ENCODE measurements around the gene VASN. TPM values are rescaled to one million over a fixed set of nuclear protein-coding genes. Genes with fewer than 3 reads are reported as not detected.

The VASN gene
- total RNA-seq, 4 donors from 2014 or later, result 9.2 to 20.2 (median 14.2) TPM

GRCh38 chr16:4404247-4404966, 32.8 kb downstream of the VASN start:
- H3K4me1 ChIP-seq, result peaks cover 0 to 28% (median 0%) of the 10 kb centered on the region in 3 donors
- no peak overlapping the region for H3K4me3 ChIP-seq
- H3K27ac ChIP-seq, result no peak overlapping the region
- no peak for DNase-seq
- peaks cover 12 to 78% (median 17%) of the 10 kb centered on the region in 3 donors for H3K36me3 ChIP-seq
- TF ChIP-seq, protein P1, sequence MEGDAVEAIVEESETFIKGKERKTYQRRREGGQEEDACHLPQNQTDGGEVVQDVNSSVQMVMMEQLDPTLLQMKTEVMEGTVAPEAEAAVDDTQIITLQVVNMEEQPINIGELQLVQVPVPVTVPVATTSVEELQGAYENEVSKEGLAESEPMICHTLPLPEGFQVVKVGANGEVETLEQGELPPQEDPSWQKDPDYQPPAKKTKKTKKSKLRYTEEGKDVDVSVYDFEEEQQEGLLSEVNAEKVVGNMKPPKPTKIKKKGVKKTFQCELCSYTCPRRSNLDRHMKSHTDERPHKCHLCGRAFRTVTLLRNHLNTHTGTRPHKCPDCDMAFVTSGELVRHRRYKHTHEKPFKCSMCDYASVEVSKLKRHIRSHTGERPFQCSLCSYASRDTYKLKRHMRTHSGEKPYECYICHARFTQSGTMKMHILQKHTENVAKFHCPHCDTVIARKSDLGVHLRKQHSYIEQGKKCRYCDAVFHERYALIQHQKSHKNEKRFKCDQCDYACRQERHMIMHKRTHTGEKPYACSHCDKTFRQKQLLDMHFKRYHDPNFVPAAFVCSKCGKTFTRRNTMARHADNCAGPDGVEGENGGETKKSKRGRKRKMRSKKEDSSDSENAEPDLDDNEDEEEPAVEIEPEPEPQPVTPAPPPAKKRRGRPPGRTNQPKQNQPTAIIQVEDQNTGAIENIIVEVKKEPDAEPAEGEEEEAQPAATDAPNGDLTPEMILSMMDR (IDR thresholded peaks at IDR 0.05), result peak in 5 of 6 experiments; percentile 16 to 58 (median 36)
- no peak for TF ChIP-seq POLR2A (IDR thresholded peaks at IDR 0.05)
- 80 to 83% methylated on average over 17 to 20 of the region's 20 CpGs for WGBS, 2 donors
- no peaks in the 10 kb centered on the region for H3K9me3 ChIP-seq
- H3K27me3 ChIP-seq, result no peaks in the 10 kb centered on the region
- intact Hi-C loops (cut with DNase I), result loop anchor here (5.0 kb wide), 1 partner anchor 47 kb away; no protein-coding TSS in a partner anchor

GRCh38 chr16:4404967-4405696, 33.5 kb downstream of the VASN start:
- no peak for DNase-seq
- H3K27me3 ChIP-seq, result no peaks in the 10 kb centered on the region
- 67 to 96% methylated on average over 3 to 5 of the region's 24 CpGs for WGBS, 2 donors
- TF ChIP-seq, protein P1 (IDR thresholded peaks at IDR 0.05), result no peak
- TF ChIP-seq POLR2A (IDR thresholded peaks at IDR 0.05), result no peak
- no peak overlapping the region for H3K27ac ChIP-seq
- no peaks in the 10 kb centered on the region for H3K9me3 ChIP-seq
- peaks cover 12 to 78% (median 17%) of the 10 kb centered on the region in 3 donors for H3K36me3 ChIP-seq
- peaks cover 0 to 35% (median 0%) of the 10 kb centered on the region in 3 donors for H3K4me1 ChIP-seq
- intact Hi-C loops (cut with DNase I), result loop anchor here (5.0 kb wide), 1 partner anchor 48 kb away; no protein-coding TSS in a partner anchor
- H3K4me3 ChIP-seq, result no peak overlapping the region

- H3K36me3 ChIP-seq, result peaks cover 17 to 84% (median 22%) of the 10 kb centered on the region in 3 donors
- TF ChIP-seq POLR2A (IDR thresholded peaks at IDR 0.05), result no peak
- TF ChIP-seq, protein P1 (IDR thresholded peaks at IDR 0.05), result no peak
- no peaks in the 10 kb centered on the region for H3K9me3 ChIP-seq
- no peaks in the 10 kb centered on the region for H3K27me3 ChIP-seq
- H3K27ac ChIP-seq, result no peak overlapping the region
- no peak for DNase-seq
- WGBS, 2 donors, result 79 to 93% methylated on average over 5 to 9 of the region's 22 CpGs
- peaks cover 4 to 55% (median 8%) of the 10 kb centered on the region in 3 donors for H3K4me1 ChIP-seq
- H3K4me3 ChIP-seq, result no peak overlapping the region
- intact Hi-C loops (cut with DNase I), result no loop called here
Measured at GRCh38 chr16:4407543-4408322, 36.1 kb downstream of the VASN start.

GRCh38 chr16:4408323-4408690, 36.7 kb downstream of the VASN start:
- Histone ChIP-seq H3K27ac (no peak overlapping the region), H3K4me1 (peaks cover 4 to 53% (median 8%) of the 10 kb centered on the region in 3 donors), H3K4me3 (no peak overlapping the region), H3K9me3 (no peaks in the 10 kb centered on the region), H3K27me3 (no peaks in the 10 kb centered on the region), H3K36me3 (peaks cover 17 to 84% (median 22%) of the 10 kb centered on the region in 3 donors)
- DNase-seq, result no peak
- TF ChIP-seq, protein P1 (IDR thresholded peaks at IDR 0.05), result no peak
- TF ChIP-seq POLR2A (IDR thresholded peaks at IDR 0.05), result no peak
- WGBS, 2 donors, result 70 to 85% methylated on average over 2 to 5 of the region's 10 CpGs
- intact Hi-C loops (cut with DNase I), result no loop called here
